ENCODE measurements around the gene TAGAP. TPM values are rescaled to one million over a fixed set of nuclear protein-coding genes. Genes with fewer than 3 reads are reported as not detected.

The TAGAP gene
- total RNA-seq, 1 experiment from 2014 or later, result 0.30 TPM

GRCh38 chr6:159056003-159056402 lies 11.2 kb upstream of the TAGAP start:
- ChIA-PET CTCF (interaction anchor here (2.7 kb wide), 1 partner anchor 14 kb away, joined by 7 read pairs; no protein-coding TSS in a partner anchor), POLR2A (no interaction called here), RAD21 (ENCODE audit: low non-redundant PET in 1 of 2, low total read pairs in 2 of 2, uncharacterized antibody in 2 of 2, unreplicated experiment in 2 of 2) (no interaction called here)
- TF ChIP-seq FOSL1 (IDR thresholded peaks at IDR 0.05; ENCODE audit: low read depth), result no peak
- TF ChIP-seq YY1 (IDR thresholded peaks at IDR 0.05; ENCODE audit: extremely low read depth, insufficient replicate concordance, low read depth, low read length), result no peak
- no peak for TF ChIP-seq CTCF (IDR thresholded peaks at IDR 0.05 in 2 of 3, conservative IDR thresholded peaks at IDR 0.05 in 1 of 3; ENCODE audit: borderline replicate concordance in 1 of 3, insufficient read depth in 1 of 3, low read depth in 2 of 3, low read length in 2 of 3)
- no peak for TF ChIP-seq SP1 (IDR thresholded peaks at IDR 0.05; ENCODE audit: low read depth)
- no peak for TF ChIP-seq ZFX (IDR thresholded peaks at IDR 0.05)
- no peak for TF ChIP-seq SIN3A (IDR thresholded peaks at IDR 0.05; ENCODE audit: low read depth)
- no peak for TF ChIP-seq EGR1 (IDR thresholded peaks at IDR 0.05; ENCODE audit: low read depth)
- no peak for TF ChIP-seq CEBPB (IDR thresholded peaks at IDR 0.05; ENCODE audit: low read depth)
- no peak for TF ChIP-seq TCF7L2 (IDR thresholded peaks at IDR 0.05; ENCODE audit: borderline replicate concordance, extremely low read depth, insufficient read depth, insufficient read length)
- no peak for TF ChIP-seq POLR2AphosphoS5 (IDR thresholded peaks at IDR 0.05; ENCODE audit: low read depth, low read length)
- no peak for TF ChIP-seq MAX (IDR thresholded peaks at IDR 0.05)
- Histone ChIP-seq H3K9me3 (ENCODE audit: control insufficient read depth in 1 of 2, insufficient read depth in 1 of 2, low read depth in 1 of 2, low read length in 2 of 2) (no peaks in the 10 kb centered on the region), H3K4me3 (replicated peaks in 1 of 2; ENCODE audit: low read depth in 1 of 2, low read length in 2 of 2) (no peak overlapping the region), H3K27me3 (ENCODE audit: insufficient read depth, low read length) (peaks cover 9% of the 10 kb centered on the region), H3K9ac (ENCODE audit: low read length) (no peak overlapping the region), H4K20me1 (ENCODE audit: insufficient read depth) (no peaks in the 10 kb centered on the region), H3K9me2 (ENCODE audit: insufficient read depth) (no peaks in the 10 kb centered on the region), H3K27ac (ENCODE audit: low read depth, low read length) (no peak overlapping the region), H3K36me3 (ENCODE audit: control insufficient read depth in 1 of 2, insufficient read depth in 2 of 2, low read length in 2 of 2) (no peaks in the 10 kb centered on the region), H3K79me2 (ENCODE audit: insufficient read depth, low read length) (no peaks in the 10 kb centered on the region), H2AFZ (ENCODE audit: low read depth, low read length, poor library complexity, severe bottlenecking) (no peak overlapping the region), H3K4me2 (ENCODE audit: low read length) (no peak overlapping the region), H3K4me1 (ENCODE audit: control insufficient read depth in 1 of 2, insufficient read depth in 2 of 2, low read length in 2 of 2) (no peaks in the 10 kb centered on the region)
- BruUV-seq (replicated peaks), result no TSS peak
- intact Hi-C loops (cut with micrococcal nuclease), result no loop called here
- DNase-seq (ENCODE audit: low read depth, low spot score), result no peak
- no peak for ATAC-seq

All from HCT116 (cell line).